SKM-1 (cell line): ENCODE measurements around the gene RAET1G.
"Not testable (repeated sequence)": the region's sequence is repeated elsewhere in the genome, so short reads cannot be mapped to it uniquely, and the experiment has no call there.

Experiments
- DNase-seq: peaks from one replicate; lab custom pipeline; 2025; ENCODE audit not compliant: unreplicated experiment; lab: John Stamatoyannopoulos, UW

Gene RAET1G

DNA sequence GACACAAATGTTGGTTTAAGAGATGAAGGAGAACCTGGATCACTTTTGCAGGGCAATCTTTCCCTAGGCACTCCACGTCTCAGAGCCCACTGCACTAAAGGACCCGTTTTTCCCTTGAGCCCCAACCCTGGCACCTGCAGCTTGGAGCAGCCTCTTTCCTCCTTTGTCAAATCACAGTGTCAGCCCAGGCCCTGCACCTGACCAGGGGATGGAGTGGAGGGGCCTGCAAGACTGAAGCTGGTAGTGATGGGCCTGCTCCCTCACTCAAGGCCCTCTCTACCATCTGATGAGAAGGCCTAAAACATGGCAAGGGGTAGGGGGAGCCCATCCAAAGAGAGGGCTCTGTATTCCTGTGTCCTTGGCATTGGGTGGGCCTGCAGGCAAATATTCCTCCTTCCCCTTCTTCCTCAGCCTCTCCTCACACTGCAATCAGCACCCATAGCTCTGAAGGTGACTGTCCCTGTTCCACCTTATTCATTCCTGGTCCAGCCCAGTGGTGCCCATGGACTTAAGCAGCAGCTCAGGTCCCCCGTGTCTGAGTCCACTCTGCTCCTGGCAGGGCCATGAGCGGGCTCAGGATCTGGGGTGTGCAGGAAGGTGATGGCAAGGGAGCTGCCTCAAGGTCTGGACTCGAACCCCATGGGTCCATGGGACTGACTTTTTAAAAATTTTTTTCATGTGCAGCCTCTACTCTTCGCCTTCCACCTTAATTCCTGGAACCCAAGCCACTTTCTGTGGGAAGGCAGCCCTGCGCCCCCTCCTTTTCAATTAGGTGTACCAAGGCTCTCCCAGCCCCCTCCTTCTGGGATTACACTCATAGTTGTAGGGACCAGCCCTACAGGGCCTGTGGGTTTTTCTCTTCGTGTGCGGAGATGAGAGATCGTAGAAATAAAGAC lies 6.7 kb downstream of the RAET1G start:
- DNase-seq, result no peak

DNA sequence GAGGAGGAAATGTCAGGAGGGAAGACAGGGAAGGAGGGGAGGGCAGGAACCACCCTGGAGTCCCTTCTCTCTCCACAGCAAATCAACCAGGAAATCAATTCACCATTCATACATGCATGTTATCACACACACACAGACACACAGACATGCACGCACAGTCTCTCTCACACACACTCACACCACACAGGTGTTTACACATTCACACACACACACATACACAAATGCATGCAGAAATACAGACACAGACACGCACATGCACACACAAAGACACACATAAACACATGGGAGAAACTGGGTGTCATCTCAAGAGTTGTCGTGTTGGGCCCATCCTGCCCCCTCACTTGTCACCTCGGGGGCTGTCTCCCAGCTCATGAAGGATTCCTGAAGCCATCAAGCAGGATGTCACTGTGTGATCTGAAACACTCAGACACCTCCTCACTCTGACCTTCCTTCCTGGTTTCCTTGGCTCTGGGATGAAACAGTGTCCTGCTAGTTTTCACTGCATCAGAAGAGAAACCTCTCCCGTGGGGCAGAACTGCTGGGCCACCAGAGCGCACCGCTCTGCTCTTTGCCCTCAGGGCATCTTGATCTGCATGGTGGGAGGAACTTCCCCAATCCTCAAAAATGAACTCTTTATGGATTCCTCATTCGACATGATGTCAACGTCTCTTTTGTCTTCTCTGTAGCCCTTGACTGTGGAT lies 9.2 kb downstream of the RAET1G start:
- no peak for DNase-seq

DNA sequence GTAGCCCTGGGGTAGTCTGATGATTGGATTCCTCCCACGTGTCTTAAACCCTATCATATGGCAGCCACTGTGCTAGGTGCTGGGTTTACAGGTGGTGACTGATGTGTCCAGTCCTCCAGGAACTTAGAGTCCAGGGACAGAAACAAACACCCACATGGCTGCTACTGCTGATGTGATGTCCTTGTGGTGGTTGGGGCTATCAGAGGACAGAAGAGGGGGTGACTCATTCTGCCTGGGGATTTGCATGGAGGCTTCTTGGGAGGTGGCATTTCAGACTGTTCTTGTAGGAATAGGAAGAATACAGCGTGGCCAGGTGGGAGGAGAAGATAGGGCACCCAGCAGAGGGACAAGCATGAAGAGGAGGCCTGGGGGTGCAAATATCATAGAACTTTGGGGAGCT lies 9.8 kb downstream of the RAET1G start:
- no peak for DNase-seq

DNA sequence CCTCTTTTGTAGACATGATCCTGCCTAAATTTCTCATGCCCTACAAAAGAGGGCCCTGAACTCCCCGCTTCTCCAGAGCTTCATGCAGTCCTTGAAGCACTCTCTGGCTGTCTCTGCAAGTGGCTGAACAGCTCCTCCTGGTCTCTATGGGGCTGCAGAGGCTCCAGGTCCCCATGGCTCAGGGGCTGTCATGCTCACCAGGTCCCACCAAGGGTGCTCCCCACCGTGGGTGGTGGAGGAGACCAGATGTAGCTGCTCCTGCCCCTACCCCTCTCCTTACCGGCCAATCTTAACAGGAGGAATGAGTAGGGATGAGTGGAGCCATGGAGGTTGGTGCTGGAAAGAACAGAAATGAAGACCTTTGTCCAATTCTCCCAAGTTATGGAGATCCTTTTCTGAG lies 10.2 kb downstream of the RAET1G start:
- DNase-seq, result not testable (repeated sequence)

DNA sequence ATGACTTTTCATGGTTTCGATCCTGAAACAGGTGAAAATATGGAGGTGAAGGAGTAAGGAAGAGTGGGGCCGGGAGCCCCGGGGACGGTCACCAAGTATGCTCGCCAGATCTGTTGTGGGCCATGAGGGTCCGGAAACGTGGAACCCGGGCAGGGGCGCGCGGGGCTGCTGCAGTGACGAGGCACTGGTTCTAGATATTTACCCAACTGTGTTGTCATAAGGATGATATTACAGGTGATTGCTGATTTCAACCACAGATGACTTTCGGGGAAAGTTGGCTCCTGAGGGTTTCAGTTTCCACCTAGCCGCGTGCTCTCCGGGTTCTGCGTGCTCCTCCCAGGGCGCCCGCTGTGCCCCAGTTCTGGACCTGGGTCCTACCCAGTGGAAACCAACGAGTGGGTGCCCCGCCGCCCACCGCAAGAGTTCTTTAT lies 12.2 kb downstream of the RAET1G start:
- no peak for DNase-seq

DNA sequence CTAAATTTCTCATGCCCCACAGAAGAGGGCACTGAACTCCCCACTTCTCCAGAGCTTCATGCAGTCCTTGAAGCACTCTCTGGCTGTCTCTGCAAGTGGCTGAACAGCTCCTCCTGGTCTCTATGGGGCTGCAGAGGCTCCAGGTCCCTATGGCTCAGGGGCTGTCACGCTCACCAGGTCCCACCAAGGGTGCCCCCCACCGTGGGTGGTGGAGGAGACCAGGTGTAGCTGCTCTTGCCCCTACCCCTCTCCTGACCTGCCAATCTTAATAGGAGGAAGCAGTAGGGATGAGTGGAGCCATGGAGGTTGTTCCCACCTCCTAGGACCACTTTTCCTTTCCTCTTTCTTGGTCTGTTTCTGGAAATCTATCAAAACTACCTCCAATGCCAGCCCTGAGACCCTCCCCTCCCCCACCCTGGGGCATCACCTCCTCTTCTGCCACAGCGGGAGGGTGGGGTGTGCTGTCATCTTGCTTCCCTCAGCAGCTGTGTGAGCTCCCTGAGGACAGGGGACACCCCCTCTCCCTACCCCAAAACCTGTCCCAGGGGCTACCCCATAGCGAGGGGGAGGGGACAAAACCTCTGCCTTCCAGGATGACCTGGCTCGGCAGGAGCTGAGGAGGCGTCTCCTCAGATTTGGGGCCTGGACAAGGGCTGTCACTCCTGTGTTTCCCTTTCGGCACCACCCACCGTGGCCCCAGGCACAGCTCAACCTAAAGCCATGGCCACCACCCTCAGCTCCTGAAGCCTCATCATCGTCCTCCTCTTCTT lies 13.0 kb downstream of the RAET1G start:
- DNase-seq, result no peak

DNA sequence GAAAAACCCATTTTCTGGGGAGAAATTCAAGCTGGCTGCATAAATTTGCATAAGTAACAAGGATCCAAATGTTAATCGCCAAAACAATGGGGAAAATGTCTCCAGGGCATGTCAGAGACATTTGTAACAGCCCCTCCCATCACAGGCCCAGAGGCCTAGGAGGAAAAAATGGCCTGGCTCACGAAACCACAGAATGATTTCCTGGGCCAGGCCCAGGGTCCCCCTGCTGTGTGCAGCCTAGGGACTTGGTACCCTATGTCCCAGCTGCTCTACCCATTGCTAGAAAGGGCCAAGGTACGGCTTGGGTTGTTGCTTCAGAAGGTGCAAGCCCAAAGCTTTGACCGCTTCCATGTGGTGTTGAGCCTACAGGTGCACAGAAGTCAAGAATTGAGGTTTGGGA lies 14.4 kb downstream of the RAET1G start:
- DNase-seq, result not testable (repeated sequence)

DNA sequence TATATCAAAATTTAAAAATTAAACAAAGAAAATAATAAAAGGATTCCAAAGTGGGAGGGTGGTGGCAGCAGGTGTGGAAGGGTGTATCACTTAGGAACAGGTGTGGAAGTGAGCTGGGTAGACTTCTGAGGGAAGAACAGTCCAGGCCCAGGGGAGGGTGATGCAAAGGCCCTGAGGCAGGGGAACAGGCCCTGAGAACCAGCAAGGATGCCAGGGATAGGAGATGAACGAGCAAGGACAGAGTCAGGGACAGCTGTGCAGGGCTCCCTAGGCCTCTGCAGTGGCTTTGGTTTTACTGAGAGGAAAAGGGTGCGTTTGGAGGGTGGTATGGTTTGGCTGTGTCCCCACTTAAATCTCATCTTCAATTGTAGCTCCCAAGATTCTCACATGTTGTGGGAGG lies 15.6 kb downstream of the RAET1G start:
- DNase-seq, result no peak

DNA sequence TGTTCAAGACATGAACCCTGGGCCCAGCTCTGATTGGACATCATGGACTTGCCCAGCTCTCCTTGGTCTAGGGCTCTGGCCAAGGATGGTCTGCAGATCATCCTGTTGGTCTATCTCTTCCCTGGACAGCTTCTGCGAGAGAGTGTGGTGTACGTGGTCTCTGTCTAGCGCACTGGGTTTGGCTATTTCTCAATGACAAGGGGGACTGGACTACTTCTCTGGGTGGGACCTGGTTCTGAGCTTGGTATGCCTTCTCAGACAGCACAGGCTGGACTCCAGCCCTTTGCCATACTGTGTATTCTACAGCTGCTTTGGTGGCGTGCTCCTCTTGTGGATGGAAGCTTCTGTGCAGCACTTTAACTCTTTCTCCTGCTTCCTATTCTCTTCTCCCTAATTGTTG lies 16.5 kb downstream of the RAET1G start:
- DNase-seq, result no peak

DNA sequence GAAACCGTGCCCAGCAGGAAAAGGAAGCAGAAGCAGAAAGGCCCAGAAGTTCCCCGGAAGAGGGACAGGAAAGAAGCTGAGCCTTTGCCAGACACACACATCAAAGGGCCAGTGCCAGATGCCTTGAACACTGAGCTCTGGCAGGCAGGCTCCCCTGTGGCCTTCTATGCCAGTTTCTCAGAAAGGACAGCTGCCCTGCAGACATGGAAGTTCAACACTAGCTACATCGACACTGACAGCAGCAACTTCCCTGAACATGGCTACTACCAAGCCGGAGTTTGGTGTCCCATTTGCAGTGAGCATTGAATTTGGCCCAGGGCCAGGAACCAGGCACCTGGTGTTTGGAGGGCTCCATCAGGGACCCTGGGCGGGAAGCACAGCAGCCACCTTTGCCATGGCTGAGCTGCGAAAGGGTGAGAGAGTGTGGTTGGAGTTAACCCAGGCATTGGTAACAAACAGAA lies 17.0 kb downstream of the RAET1G start:
- no peak for DNase-seq

DNA sequence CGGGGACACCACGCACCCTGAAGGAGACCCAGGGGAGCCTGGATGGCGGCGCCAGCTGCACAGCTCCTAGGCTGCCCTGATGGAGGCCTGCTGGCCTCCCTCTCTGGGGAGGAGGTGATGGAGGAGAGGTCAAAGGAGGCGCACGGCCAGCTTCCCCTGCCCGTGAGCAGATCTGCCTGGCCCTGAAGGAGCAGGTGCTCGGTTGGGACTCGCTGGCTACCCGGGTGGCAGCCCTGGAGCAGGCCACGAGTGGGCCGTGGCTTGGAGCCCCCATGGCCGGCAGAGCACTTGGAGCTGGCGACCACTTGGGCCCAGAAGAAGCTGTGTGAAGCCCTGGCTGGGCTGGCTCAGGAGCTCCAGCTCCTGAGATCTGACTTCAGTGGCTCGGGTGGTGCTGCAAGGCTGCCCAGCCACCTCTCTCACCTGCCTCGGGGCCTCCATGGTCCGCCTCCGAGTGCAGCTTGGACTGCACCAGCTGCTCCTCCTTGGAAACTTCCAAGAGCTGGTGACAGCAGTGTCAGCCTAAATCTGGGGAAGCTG lies 17.5 kb downstream of the RAET1G start:
- DNase-seq, result no peak

DNA sequence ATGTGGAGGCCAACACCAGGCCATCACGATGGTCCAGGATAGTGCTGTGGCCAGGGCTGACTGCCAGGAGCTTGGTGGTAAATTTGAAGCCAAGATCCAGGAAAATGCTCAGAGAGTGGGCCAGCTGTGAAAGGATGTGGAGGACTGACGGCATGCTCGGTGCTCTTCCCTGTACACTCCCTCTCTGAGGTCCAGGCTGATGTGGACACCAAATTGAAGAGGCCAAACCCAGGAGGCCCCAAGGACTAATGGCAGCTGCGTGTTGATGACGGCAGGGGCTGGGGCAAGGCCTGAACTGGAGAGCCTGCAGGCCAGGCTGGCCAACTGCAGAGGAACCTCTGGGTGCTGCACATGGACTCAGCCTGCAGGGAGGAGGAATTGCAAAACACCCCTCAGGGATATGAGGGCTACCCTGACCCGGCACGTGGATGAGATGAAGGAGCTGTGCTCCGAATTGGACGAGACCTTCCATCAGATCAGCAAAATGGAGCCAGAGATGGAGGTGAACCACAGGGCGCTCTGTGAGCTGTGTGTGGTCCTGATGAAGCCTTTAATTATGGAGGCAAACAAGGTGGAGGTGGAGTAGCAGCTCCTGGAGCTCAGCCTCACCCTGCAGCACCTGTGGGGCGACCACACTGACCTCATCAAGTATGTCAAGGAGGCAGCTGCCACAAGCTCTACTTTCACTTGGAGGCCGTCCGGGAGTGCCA lies 18.1 kb downstream of the RAET1G start:
- no peak for DNase-seq

DNA sequence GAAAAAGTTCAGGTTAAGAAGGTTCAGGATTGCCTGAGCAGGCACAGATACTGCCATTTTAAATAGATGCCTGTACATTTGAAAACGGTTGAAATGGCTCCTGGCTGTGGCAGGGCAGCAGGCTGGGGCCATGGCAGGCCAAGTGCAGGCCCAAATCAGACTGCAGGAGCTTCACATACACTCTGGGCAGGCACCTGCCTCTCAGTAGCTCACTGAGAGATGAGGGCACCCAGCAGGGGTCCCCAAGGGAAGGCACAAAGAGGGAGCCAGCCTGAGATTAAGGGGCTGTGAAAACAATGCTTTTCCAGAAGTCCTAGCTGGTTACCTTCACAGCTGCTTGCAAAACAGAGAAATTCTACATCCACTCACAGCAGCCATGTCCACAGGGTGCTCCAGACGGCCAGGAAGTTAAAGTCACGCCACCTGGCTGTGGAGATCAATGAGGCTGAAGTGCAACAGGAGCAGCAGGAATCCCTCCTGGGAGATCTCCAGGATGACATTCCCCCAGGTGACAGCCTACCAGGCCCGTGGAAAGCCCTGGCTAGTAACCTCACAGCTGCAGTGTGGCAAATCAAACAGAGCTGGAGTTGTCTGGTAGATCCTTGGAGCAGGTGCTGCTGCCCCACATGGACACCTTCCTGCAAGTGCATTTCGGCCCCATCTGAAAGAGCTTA lies 18.8 kb downstream of the RAET1G start:
- DNase-seq, result no peak

DNA sequence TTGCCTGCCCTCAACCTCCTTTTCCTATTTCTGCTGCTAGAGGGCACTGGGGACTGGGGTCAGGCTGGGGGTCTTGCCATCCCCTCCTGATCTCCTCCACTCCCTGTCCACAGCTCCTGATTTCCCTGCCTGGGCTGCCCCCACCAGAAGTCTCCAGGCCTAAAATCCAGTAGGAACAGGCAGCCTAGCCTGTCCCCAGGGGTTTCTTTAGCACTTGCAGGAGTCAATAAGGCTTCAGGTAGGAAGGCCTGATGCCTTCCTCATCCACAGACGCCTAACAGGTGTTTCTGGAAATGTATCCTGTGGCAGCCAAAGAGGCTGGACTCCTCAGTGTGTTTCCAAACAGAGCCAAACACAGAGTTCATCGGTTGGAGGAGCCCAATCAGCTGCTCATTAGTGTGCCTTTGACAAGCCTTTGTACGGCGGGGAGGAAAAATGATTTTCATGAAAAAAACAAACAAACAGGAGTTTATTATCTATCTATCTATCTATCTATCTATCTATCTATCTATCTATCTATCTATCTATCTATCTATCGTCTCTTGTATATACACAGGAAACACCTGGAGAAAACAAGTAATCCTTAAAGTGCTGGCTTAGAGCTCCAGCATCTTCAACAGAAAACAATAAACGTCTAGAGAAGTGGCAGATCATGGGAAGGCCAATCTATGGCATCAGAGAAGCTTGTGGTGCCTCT lies 21.3 kb downstream of the RAET1G start:
- no peak for DNase-seq

DNA sequence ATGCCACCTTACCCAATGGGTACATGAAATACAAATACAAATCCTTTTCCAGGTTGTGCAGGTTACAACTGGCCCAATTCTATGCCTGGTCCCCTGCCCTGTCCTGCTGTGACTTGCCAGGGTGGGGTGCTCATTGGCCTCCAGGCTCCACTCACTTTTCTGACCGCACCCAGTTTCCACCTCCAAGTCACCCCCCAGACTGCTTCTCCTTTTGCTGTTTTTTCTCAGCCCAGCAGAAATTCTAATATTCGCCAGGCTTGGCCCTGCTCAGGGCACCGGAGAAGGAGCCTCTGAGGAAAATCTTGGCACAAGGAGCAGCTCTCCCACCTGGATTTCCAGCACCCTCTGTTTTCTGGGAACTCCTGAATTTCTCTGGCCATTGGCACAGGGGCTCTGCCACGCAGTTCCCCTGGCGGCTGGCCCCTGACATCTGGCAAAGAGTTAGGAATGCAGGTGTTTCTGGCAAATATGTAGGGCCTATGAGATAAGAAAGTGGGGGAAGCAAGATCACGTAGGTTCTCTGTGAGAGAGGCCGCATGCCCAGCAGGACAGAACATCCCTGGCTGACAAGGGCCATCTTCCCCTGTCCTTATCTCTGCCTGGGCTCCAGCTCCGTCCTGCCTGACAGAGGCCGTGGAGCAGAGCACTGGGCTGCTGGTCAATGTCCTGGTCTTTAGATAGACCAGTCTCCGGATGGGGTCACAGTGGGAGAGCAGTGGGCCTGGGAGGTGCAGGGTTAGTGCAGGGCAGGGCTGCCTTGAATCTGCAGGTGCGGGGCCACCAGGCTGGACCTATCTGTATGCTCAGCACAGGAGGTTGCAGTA lies 22.1 kb downstream of the RAET1G start:
- no peak for DNase-seq

DNA sequence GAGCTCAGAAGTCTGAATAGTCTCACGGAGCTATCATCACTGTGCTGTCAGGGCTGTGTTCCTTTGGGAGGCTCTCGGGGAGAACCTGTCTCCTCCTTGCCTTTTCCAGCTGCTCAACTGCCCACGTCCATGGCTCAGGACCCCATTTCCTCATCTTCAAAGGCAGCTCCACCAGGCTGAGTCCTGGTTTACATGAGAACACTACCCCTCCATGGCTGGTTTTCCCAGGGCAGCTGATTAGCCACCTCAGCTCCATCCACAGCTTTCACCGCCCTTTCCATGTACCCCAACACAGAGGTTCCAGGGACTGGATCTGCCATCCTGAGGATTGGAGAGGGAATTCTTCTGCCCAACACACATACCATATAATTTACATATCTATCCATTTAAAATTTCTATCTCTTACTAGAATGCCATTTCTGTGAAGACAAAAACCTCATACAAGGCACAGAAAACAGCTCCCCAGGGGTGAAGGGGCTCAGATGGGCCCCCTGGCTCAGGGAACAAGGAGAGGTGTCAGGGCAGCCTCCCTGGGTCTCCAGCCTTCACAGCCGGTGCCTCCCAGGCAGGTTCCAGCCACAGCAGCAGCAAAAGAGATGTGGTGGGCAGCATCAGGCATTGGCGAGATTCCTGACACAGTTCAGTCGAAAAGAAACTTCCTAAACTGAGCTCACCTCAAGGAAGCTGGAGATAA lies 22.8 kb downstream of the RAET1G start:
- DNase-seq, result no peak

DNA sequence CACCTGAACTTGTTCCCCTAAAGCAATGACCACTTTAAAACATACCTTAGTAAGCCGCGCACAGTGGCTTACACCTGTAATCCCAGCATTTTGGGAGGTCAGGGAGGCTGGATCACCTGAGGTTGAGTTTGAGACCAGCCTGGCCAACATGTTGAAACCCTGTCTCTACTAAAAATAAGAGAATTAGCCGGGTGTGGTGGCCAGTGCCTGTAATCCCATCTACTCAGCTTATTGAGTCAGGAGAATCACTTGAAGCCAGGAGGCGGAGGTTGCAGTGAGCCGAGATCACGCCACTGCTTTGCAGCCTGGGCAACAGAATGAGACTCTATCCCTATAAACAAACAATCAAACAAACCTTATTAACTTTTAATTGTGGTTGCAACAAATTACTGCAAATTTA lies 23.4 kb downstream of the RAET1G start:
- no peak for DNase-seq

DNA sequence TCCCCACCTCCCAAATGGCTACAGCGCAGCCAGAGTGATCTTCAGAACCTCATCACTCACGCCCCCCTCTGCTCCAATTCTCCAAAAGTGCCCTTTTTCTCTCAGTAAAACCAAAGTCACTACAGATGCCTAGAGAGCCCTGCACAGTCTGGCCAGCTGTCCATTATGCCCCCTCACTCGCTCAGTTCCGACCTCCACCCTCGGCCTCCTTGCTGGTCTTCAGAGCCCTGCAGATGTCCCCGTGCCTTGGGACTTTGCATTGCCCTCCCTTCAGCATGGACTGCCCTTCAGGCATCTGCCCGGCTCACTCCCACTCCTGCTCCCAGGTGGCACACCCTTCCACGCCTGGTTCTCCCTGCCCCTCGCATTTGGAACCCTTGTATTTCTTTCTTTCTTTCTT lies 24.0 kb downstream of the RAET1G start:
- DNase-seq, result no peak
